ENCODE data around the gene DMC1.

DNA sequence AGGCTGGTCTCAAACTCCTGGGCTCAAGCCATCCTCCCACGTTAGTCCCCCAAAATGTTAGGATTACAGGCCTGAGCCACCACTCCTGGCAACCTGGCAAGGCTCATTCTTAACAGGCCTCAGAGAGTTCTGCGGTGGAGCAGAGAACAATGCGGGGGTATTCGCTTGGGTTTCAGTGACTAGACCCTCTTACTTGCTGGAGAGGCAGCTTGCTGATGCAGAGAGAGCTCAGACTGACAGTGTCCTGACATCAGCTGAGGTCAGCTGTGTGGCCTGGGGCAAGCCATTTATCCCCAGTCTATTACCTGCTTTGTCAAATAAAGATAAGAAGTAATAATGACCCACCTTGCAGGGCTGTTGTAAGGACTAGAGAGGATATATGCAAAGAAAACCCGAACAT is 40.3 kb upstream of the DMC1 start:
- TF ChIP-seq, protein P1, sequence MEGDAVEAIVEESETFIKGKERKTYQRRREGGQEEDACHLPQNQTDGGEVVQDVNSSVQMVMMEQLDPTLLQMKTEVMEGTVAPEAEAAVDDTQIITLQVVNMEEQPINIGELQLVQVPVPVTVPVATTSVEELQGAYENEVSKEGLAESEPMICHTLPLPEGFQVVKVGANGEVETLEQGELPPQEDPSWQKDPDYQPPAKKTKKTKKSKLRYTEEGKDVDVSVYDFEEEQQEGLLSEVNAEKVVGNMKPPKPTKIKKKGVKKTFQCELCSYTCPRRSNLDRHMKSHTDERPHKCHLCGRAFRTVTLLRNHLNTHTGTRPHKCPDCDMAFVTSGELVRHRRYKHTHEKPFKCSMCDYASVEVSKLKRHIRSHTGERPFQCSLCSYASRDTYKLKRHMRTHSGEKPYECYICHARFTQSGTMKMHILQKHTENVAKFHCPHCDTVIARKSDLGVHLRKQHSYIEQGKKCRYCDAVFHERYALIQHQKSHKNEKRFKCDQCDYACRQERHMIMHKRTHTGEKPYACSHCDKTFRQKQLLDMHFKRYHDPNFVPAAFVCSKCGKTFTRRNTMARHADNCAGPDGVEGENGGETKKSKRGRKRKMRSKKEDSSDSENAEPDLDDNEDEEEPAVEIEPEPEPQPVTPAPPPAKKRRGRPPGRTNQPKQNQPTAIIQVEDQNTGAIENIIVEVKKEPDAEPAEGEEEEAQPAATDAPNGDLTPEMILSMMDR (IDR thresholded peaks at IDR 0.05) = no peak
- TF ChIP-seq POLR2A (IDR thresholded peaks at IDR 0.05) = no peak
